Transverse colon (tissue), 4 donors: ENCODE data around the gene TRPM3. TPM values are rescaled to one million over a fixed set of nuclear protein-coding genes. Genes with fewer than 3 reads are reported as not detected.

Experiments used
- DNase-seq: peaks from one replicate; pipeline ENCODE4 v3.0.0-alpha.2; 2019
- H3K27ac ChIP-seq, 4 donors: fragments of 200-600 bp; sonication (generic); 2 replicates each; pipeline ENCODE4 v1.5.1; 2016 to 2018; ENCODE audit warnings: inconsistent platforms in 4 of 4
- H3K27me3 ChIP-seq: fragments of 200-600 bp; sonication (generic); 2 replicates; pipeline ENCODE4 v1.5.1; 2017; ENCODE audit warnings: inconsistent platforms
- H3K36me3 ChIP-seq, 4 donors: fragments of 200-600 bp; sonication (generic); 2 replicates each; pipeline ENCODE4 v1.5.1; 2017 to 2019; ENCODE audit warnings: inconsistent platforms in 4 of 4
- H3K4me1 ChIP-seq, 4 donors: fragments of 200-600 bp; sonication (generic); 2 replicates each; pipeline ENCODE4 v1.5.1; 2017 to 2020; ENCODE audit warnings: inconsistent platforms in 4 of 4
- H3K4me3 ChIP-seq, 4 donors: fragments of 200-600 bp; sonication (generic); 1 replicate in 1 of 4; 2 replicates in 3 of 4; pipeline versions ENCODE4 v1.5.1 to v1.6.1; 2017 to 2019; ENCODE audit warnings: inconsistent platforms in 4 of 4
- H3K9me3 ChIP-seq, 2 donors: fragments of 200-600 bp; sonication (generic); 2 replicates each; pipeline ENCODE4 v1.5.1; 2017 to 2019; ENCODE audit warnings: inconsistent platforms in 2 of 2
- EP300 ChIP-seq: sonication (generic); formaldehyde crosslinking; IDR thresholded peaks from one replicate; pipeline ENCODE4 v1.6.1; 2017; ENCODE audit warnings: antibody characterized with exemption, low read depth
- POLR2A ChIP-seq: fragments of 450-650 bp; IDR thresholded peaks from one replicate; pipeline ENCODE4 v1.6.1; 2016; ENCODE audit warnings: antibody characterized with exemption, mild to moderate bottlenecking, moderate library complexity
- POLR2AphosphoS5 ChIP-seq, 3 donors: sonication (generic); formaldehyde crosslinking; IDR thresholded peaks; one replicate each; pipeline ENCODE4 v1.6.1; 2016; ENCODE audit warnings: antibody characterized with exemption in 3 of 3
- WGBS, 2 donors: methylation state at CpG; one replicate each; pipeline ENCODE4 v1.1.5; 2018; ENCODE audit warnings: low coverage in 1 of 2; 5-methylcytosine and 5-hydroxymethylcytosine counted together
- in situ Hi-C, 4 donors: fragments of 200-750 bp; cut with MboI; loops; one replicate each; pipeline versions ENCODE4 v1.15.0 to v1.15.1; 2017; ENCODE audit warnings: low sequenced_read_pairs in 3 of 4, low pct_ligation_motif_present in 1 of 4, low pct_unique_long_range_greater_than_20kb in 1 of 4
- intact Hi-C: fragments of 100-400 bp; cut with DNase I; formaldehyde crosslinking; loops from one replicate; pipeline ENCODE4 v1.15.1; 2023; ENCODE audit warnings: low total_unique reads
- total RNA-seq, 4 donors: library from RNA; depleted of rRNA; stranded (reverse); fragments of >200 nt; gene quantifications; one replicate each; pipeline ENCODE4 v1.1.0, GENCODE V29; 2016
- TF ChIP-seq, protein P1 (sequence below), 5 experiments: fragments of 200-600 bp in 3 of 5; fragments of 450-650 bp in 2 of 5; sonication (generic) in 3 of 5; IDR thresholded peaks; 1 replicate in 2 of 5; 2 replicates in 3 of 5; pipeline ENCODE4 v1.5.1; 2016 to 2017; ENCODE audit warnings: antibody characterized with exemption in 5 of 5, inconsistent platforms in 3 of 5, mild to moderate bottlenecking in 2 of 5, moderate library complexity in 1 of 5

TRPM3 gene
- total RNA-seq, 4 donors from 2014 or later: 0.16 to 1.2 (median 0.32) TPM

DNA sequence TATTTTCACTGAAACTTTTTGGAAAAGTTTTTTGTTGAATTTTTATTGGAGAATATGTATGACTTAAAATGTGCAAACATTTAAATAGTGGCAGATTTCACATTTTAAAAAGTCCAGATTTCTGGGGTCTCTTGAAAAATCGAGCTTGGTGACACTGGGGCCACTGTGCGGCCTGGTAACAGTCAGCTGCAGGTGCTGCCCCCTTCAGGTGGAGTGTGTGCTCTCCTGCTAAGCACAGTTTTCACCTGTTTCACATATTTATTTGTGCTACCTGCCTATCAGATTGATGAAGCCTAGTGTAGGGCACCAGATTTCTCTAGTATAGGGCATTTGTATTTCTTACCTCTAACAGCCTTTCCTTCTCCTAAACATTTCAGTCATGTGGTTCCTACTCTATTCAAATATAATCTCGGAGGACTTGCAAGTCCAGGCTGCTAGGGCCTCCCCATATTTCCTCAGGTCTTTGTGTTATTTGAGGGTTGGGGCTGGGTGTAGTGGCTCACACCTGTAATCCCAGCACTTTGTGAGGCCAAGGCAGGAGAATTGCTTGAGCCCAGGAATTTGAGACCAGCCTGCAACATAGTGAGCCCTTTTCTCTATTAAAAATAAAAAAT is 611.2 kb downstream of the TRPM3 start:
- intact Hi-C loops (no loop called here), in situ Hi-C loops (no loop called here)
- whole genome bisulfite sequencing, 2 donors: 70% methylated on average over 3 of the region's 3 CpGs; no CpG with 5 or more reads in 1 of the 2 donors
- Histone ChIP-seq H3K4me1 (no peaks in the 10 kb centered on the region), H3K27ac (no peak overlapping the region), H3K4me3 (no peak overlapping the region), H3K27me3 (no peaks in the 10 kb centered on the region), H3K9me3 (no peaks in the 10 kb centered on the region), H3K36me3 (no peaks in the 10 kb centered on the region)
- DNase-seq: peak; percentile 49
- TF ChIP-seq, protein P1, sequence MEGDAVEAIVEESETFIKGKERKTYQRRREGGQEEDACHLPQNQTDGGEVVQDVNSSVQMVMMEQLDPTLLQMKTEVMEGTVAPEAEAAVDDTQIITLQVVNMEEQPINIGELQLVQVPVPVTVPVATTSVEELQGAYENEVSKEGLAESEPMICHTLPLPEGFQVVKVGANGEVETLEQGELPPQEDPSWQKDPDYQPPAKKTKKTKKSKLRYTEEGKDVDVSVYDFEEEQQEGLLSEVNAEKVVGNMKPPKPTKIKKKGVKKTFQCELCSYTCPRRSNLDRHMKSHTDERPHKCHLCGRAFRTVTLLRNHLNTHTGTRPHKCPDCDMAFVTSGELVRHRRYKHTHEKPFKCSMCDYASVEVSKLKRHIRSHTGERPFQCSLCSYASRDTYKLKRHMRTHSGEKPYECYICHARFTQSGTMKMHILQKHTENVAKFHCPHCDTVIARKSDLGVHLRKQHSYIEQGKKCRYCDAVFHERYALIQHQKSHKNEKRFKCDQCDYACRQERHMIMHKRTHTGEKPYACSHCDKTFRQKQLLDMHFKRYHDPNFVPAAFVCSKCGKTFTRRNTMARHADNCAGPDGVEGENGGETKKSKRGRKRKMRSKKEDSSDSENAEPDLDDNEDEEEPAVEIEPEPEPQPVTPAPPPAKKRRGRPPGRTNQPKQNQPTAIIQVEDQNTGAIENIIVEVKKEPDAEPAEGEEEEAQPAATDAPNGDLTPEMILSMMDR (IDR thresholded peaks at IDR 0.05): peak; percentile 30 to 59 (median 47)
- no peak for TF ChIP-seq EP300

DNA sequence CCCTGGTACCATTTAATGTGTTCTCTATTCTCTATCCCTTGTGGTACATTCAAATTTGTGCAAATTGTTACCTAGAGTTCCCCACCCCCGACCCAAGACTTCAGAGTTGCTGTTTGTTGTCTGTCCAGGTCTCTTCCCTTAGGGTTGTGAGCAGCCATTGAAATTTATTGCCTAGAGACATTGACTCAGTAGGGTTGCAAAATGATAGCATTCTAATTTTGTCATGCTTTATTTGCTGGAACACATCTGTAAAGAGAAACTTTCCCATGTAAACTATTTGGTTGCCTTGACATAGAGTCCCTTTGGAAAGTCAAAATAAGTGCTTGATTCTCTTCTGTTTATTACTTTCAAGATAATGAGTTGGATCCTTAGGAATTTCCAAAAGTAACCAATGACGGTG is 615.3 kb downstream of the TRPM3 start:
- Histone ChIP-seq H3K9me3 (no peaks in the 10 kb centered on the region), H3K4me1 (peaks cover 0 to 7% (median 0%) of the 10 kb centered on the region in 4 donors), H3K27me3 (no peaks in the 10 kb centered on the region), H3K27ac (peak overlapping the region in 1 of 4 donors; percentile 25), H3K4me3 (no peak overlapping the region), H3K36me3 (no peaks in the 10 kb centered on the region)
- TF ChIP-seq POLR2AphosphoS5 (IDR thresholded peaks at IDR 0.05): no peak
- TF ChIP-seq, protein P1 (IDR thresholded peaks at IDR 0.05): no peak
- no peak for TF ChIP-seq EP300
- TF ChIP-seq POLR2A: no peak
- WGBS, 2 donors: 79 to 95% methylated on average over 2 of the region's 2 CpGs
- DNase-seq: no peak
- in situ Hi-C loops: no loop called here
- intact Hi-C loops: no loop called here

DNA sequence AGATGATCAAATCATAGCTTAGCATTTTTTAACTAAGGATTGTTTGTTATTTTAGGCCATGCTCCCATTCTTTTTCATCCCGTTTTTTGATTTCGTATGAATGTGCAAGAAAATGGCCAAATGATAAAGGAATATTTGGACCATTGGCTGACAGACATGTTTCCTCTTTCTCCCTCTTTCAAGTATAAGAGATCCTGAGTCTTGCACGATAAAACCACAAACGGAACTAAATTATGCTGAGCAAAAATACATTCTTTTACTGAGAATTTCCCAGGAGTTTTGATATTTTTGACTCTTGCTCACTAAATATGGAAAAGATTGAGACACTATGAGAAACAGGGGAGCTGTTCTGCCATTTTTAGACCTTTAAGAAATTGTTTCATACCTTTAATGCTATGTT is 616.6 kb downstream of the TRPM3 start:
- Histone ChIP-seq H3K4me1 (peaks cover 0 to 7% (median 0%) of the 10 kb centered on the region in 4 donors), H3K27ac (peak overlapping the region in 1 of 4 donors; percentile 31), H3K4me3 (no peak overlapping the region), H3K9me3 (no peaks in the 10 kb centered on the region), H3K36me3 (no peaks in the 10 kb centered on the region), H3K27me3 (no peaks in the 10 kb centered on the region)
- no peak for DNase-seq
- in situ Hi-C loops: no loop called here
- no peak for TF ChIP-seq POLR2AphosphoS5 (IDR thresholded peaks at IDR 0.05)
- TF ChIP-seq, protein P1 (IDR thresholded peaks at IDR 0.05): no peak
- TF ChIP-seq POLR2A: no peak
- no peak for TF ChIP-seq EP300
- intact Hi-C loops: no loop called here
- WGBS, 2 donors: 67 to 77% methylated on average over 4 of the region's 4 CpGs

DNA sequence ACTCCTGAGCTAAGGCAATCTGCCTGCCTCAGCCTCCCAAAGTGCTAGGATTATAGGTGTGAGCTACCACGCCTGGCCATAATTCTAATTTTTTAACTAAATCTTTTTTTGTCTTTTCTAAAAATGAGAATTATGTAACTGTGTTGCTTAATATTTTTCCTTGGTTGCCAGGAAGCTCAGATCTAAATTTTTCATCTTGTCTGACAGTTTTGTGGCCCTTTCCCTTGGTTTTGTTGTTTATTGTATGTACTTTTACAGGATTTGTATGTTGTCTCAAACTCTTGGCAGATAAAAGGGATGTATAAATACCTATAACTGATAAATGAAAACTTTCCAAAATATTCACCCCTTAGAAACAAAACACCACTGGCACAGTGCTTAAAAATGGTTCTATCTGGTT is 618.7 kb downstream of the TRPM3 start:
- TF ChIP-seq POLR2A (no peak), EP300 (no peak), POLR2AphosphoS5 (IDR thresholded peaks at IDR 0.05) (peak in 2 of 3 donors; percentile 11 to 31)
- TF ChIP-seq, protein P1 (IDR thresholded peaks at IDR 0.05): no peak
- in situ Hi-C loops (no loop called here), intact Hi-C loops (no loop called here)
- DNase-seq: no peak
- peaks cover 0 to 7% (median 0%) of the 10 kb centered on the region in 4 donors for H3K4me1 ChIP-seq
- no peaks in the 10 kb centered on the region for H3K9me3 ChIP-seq
- H3K27me3 ChIP-seq: no peaks in the 10 kb centered on the region
- WGBS, 2 donors: 71 to 80% methylated on average over 1 of the region's 1 CpG
- H3K27ac ChIP-seq: peak overlapping the region in 3 of 4 donors; percentile 10 to 51 (median 29)
- H3K36me3 ChIP-seq: no peaks in the 10 kb centered on the region
- no peak overlapping the region for H3K4me3 ChIP-seq
